Activated T-helper 2 cell treated with anti-CD3 and anti-CD28 coated beads, Interferon-gamma antibody, Interleukin-2, Interleukin-4, amounts not matched to agents 10 μg/mL and 5 μg/mL and 100 μg/mL, durations not matched to agents 14 hours and 24 hours and 36 hours (primary cell): ENCODE data around the gene PTPN7. TPM values are rescaled to one million over a fixed set of nuclear protein-coding genes. Genes with fewer than 3 reads are reported as not detected.
A peak's percentile ranks its signal among the peaks of the same experiment; 100 is the strongest.

ENCODE experiments used
- DNase-seq: peaks from one replicate; pipeline ENCODE4 v3.0.0; 2021; ENCODE audit warnings: low spot score
- H3K27ac Mint-ChIP-seq: one replicate; pipeline ENCODE4 v1.8.0; 2021; ENCODE audit warnings: mixed read lengths
- H3K27me3 Mint-ChIP-seq: one replicate; pipeline ENCODE4 v1.8.0; 2021; ENCODE audit warnings: low read depth, mixed read lengths
- H3K36me3 Mint-ChIP-seq: one replicate; pipeline ENCODE4 v1.8.0; 2021; ENCODE audit warnings: low read depth, mixed read lengths
- H3K4me1 Mint-ChIP-seq: one replicate; pipeline ENCODE4 v1.8.0; 2021; ENCODE audit warnings: low read depth, mixed read lengths
- H3K4me3 Mint-ChIP-seq: one replicate; pipeline ENCODE4 v1.8.0; 2021; ENCODE audit warnings: low read depth, mild to moderate bottlenecking, moderate library complexity, mixed read lengths
- H3K9me3 Mint-ChIP-seq: one replicate; pipeline ENCODE4 v1.8.0; 2021; ENCODE audit warnings: mixed read lengths
- intact Hi-C: fragments of 100-400 bp; cut with micrococcal nuclease; formaldehyde crosslinking; loops from one replicate; pipeline ENCODE4 v1.15.1; 2023
- total RNA-seq: library from RNA; stranded (reverse); gene quantifications from 2 replicates; pipeline ENCODE4 v1.2.3, GENCODE V29; 2022

Gene PTPN7
- total RNA-seq, 1 donor from 2014 or later: 388 TPM

GRCh38 chr1:202159534-202160371 lies 649 bp downstream of the PTPN7 start:
- Mint-ChIP-seq H3K9me3 (no peaks in the 10 kb centered on the region), H3K4me3 (peak overlapping the region; percentile 100), H3K4me1 (peaks cover 62% of the 10 kb centered on the region), H3K36me3 (peaks cover 66% of the 10 kb centered on the region), H3K27ac (peak overlapping the region; percentile 99), H3K27me3 (no peaks in the 10 kb centered on the region)
- intact Hi-C loops: loop anchor here (2.0 to 5.0 kb wide), 2 partner anchors 15 to 1142 kb away; partner anchors contain the start of gene ARL8A
- peak; percentile 55 for DNase-seq

DNA sequence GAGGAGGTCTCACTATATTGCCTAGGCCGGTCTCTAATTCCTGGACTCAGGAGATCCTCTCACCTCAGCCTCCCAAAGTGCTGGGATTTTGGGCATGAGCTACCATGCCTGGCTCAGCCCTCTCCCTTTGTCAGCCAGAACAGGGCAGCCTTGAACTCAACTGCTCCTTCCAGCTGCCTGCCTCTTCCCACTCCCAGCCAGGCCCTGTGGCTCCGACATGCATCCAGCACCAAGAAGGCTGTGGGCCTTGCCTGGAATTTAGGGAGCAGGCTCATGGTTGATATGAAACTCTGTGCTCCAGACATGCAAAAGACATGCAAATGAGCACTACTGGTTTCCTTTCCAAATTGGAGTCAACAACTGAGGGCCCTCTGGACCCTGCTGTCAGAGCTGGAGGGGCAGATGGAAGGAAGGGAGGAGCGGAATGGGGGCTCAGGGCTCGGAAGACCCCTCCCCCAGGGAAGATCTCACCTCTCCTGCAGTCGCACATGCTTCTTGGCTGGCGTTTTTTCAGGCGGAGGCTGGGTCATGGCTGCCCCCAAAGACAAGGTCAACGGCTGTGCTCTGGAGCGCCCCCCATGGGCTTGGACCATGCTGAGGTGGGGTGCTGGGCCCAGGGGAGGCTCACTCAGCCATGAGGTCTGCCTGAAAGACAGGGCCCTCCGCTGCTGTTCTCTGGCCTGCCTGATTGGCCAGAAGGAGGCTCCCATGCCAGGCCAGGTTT lies 1.4 kb downstream of the PTPN7 start:
- Mint-ChIP-seq H3K4me3 (peak overlapping the region; percentile 100), H3K4me1 (peaks cover 57% of the 10 kb centered on the region), H3K9me3 (no peaks in the 10 kb centered on the region), H3K27ac (peak overlapping the region; percentile 99), H3K36me3 (peaks cover 68% of the 10 kb centered on the region), H3K27me3 (no peaks in the 10 kb centered on the region)
- intact Hi-C loops: loop anchor here (2.0 kb wide), 1 partner anchor 14 kb away; the partner anchor contains the start of gene ARL8A
- no peak for DNase-seq

DNA sequence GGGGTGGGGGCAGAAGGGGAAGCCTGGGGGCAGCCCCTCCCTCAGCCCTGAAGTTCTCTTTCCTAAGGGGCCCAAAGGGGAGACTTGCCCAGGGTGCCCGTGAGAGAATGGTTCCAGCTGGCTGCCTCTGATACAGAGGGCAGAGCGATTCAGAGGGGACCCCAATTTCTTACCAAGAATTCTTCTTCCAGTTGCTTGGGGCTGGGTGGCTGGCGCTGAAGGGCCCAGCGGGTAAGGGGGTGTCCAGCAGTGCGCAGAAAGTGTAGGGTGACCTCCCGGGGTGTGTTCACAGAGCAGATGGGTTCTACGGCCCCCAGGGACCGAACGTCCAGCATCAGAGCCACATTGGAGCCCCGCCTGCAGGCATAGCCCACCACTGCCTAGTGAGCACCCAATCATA lies 2.5 kb downstream of the PTPN7 start:
- H3K27ac Mint-ChIP-seq: peak overlapping the region; percentile 47
- H3K4me1 Mint-ChIP-seq: peaks cover 55% of the 10 kb centered on the region
- no peaks in the 10 kb centered on the region for H3K27me3 Mint-ChIP-seq
- intact Hi-C loops: loop anchor here (2.0 kb wide), 1 partner anchor 13 kb away; the partner anchor contains the start of gene ARL8A
- H3K4me3 Mint-ChIP-seq: peak overlapping the region; percentile 100
- peaks cover 78% of the 10 kb centered on the region for H3K36me3 Mint-ChIP-seq
- DNase-seq: no peak
- no peaks in the 10 kb centered on the region for H3K9me3 Mint-ChIP-seq

GRCh38 chr1:202156590-202156989 lies 3.8 kb downstream of the PTPN7 start:
- DNase-seq: no peak
- intact Hi-C loops: no loop called here
- H3K27me3 Mint-ChIP-seq: no peaks in the 10 kb centered on the region
- H3K4me3 Mint-ChIP-seq: peak overlapping the region; percentile 100
- H3K9me3 Mint-ChIP-seq: no peaks in the 10 kb centered on the region
- peaks cover 89% of the 10 kb centered on the region for H3K36me3 Mint-ChIP-seq
- H3K4me1 Mint-ChIP-seq: peaks cover 44% of the 10 kb centered on the region
- peak overlapping the region; percentile 35 for H3K27ac Mint-ChIP-seq

DNA sequence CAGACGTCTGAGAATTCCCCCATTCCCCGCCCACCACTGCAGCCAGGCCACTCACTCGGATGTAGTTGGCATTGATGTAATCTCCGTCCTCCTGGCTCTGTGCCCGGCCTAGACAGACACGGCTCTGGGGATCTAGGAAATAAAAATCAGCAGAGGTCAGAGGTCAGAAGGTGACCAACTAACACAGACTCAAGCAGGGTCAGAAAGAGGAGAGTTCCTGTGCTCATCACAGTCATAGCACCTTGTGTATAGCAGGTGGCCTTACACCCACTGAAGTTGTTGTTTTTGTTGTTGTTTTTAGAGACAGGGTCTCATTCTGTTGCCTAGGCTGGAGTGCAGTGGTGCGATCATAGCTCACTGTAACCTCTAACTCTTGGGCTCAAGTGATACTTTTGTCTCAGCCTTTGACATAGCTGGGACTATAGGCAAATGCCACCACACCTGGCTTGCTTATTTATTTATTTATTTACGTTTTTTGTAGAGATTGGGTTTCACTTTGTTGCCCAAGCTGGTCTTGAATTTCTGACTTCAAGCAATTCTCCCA lies 4.9 kb downstream of the PTPN7 start:
- Mint-ChIP-seq H3K9me3 (no peaks in the 10 kb centered on the region), H3K4me3 (no peak overlapping the region), H3K27me3 (no peaks in the 10 kb centered on the region), H3K4me1 (peaks cover 46% of the 10 kb centered on the region), H3K36me3 (peaks cover 97% of the 10 kb centered on the region), H3K27ac (peak overlapping the region; percentile 35)
- DNase-seq: no peak
- intact Hi-C loops: no loop called here

- peaks cover 46% of the 10 kb centered on the region for H3K4me1 Mint-ChIP-seq
- peak overlapping the region; percentile 0 for H3K4me3 Mint-ChIP-seq
- no peaks in the 10 kb centered on the region for H3K27me3 Mint-ChIP-seq
- no peak for DNase-seq
- intact Hi-C loops: no loop called here
- peak overlapping the region; percentile 71 for H3K27ac Mint-ChIP-seq
- no peaks in the 10 kb centered on the region for H3K9me3 Mint-ChIP-seq
- H3K36me3 Mint-ChIP-seq: peaks cover 97% of the 10 kb centered on the region
Observed at GRCh38 chr1:202154766-202155477, 5.5 kb downstream of the PTPN7 start.

DNA sequence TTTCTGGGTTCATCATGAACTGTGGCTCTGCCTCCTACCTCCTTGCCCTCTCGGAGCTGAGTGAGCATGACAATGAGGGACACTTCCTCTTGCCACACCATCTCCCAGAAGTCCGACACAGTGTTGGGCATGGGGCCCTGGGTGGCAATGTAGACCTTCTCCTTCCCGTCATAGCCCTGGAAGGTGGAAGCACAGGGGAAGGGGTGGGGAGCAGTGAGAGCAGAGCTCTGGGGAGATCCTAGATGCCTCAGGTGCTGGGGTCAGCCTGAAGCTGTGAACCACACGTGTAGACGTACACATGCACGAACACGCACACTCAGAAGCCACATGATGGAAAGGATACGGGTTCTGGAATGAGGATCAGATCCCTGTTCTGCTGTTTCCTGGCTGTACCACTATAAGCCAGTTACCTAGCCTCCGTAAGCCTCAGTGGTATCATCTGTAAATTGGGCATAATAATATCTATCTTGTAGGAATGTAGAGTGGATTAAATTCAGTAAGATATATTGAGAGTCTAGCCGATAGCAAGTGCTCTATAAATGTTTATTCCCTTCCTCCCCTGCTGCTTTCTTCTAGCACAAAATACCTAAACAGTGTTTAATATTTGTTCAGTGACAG lies 6.1 kb downstream of the PTPN7 start:
- intact Hi-C loops: no loop called here
- Mint-ChIP-seq H3K4me1 (peaks cover 44% of the 10 kb centered on the region), H3K36me3 (peaks cover 96% of the 10 kb centered on the region), H3K4me3 (no peak overlapping the region), H3K27me3 (no peaks in the 10 kb centered on the region), H3K9me3 (no peaks in the 10 kb centered on the region), H3K27ac (peak overlapping the region; percentile 71)
- DNase-seq: no peak

DNA sequence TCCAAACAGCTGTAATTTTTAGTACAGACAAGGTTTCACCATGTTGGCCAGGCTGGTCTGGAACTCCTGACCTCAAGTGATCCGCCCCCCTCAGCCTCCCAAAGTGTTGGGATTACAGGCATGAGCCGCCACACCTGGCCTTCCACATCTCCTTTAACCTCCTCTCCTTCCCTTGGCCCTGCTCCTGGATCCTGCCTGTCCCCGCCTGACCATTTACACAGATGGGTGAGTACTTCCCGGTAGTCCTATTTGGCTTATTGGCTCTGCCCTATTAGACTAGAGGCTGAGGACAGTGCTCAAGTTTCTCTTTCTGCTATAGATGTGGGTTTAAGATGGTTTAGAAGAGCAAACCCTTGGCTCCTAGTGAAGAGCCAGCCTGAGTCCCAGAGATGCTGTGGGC lies 7.1 kb downstream of the PTPN7 start:
- H3K9me3 Mint-ChIP-seq: no peaks in the 10 kb centered on the region
- peaks cover 41% of the 10 kb centered on the region for H3K4me1 Mint-ChIP-seq
- no peak overlapping the region for H3K27ac Mint-ChIP-seq
- intact Hi-C loops: no loop called here
- DNase-seq: no peak
- peaks cover 94% of the 10 kb centered on the region for H3K36me3 Mint-ChIP-seq
- H3K27me3 Mint-ChIP-seq: no peaks in the 10 kb centered on the region
- no peak overlapping the region for H3K4me3 Mint-ChIP-seq

- no peak overlapping the region for H3K27ac Mint-ChIP-seq
- intact Hi-C loops: no loop called here
- no peak for DNase-seq
- H3K27me3 Mint-ChIP-seq: no peaks in the 10 kb centered on the region
- peaks cover 38% of the 10 kb centered on the region for H3K4me1 Mint-ChIP-seq
- no peak overlapping the region for H3K4me3 Mint-ChIP-seq
- H3K36me3 Mint-ChIP-seq: peaks cover 92% of the 10 kb centered on the region
- no peaks in the 10 kb centered on the region for H3K9me3 Mint-ChIP-seq
Observed at GRCh38 chr1:202152399-202152798, 8.0 kb downstream of the PTPN7 start.

GRCh38 chr1:202151045-202151444 lies 9.4 kb downstream of the PTPN7 start:
- intact Hi-C loops: no loop called here
- H3K36me3 Mint-ChIP-seq: peaks cover 78% of the 10 kb centered on the region
- no peak overlapping the region for H3K4me3 Mint-ChIP-seq
- H3K27ac Mint-ChIP-seq: peak overlapping the region; percentile 33
- H3K27me3 Mint-ChIP-seq: no peaks in the 10 kb centered on the region
- no peaks in the 10 kb centered on the region for H3K9me3 Mint-ChIP-seq
- H3K4me1 Mint-ChIP-seq: peaks cover 37% of the 10 kb centered on the region
- no peak for DNase-seq

GRCh38 chr1:202150602-202151001 lies 9.8 kb downstream of the PTPN7 start:
- H3K36me3 Mint-ChIP-seq: peaks cover 74% of the 10 kb centered on the region
- no peaks in the 10 kb centered on the region for H3K27me3 Mint-ChIP-seq
- no peak overlapping the region for H3K4me3 Mint-ChIP-seq
- H3K27ac Mint-ChIP-seq: peak overlapping the region; percentile 33
- no peaks in the 10 kb centered on the region for H3K9me3 Mint-ChIP-seq
- intact Hi-C loops: no loop called here
- DNase-seq: no peak
- H3K4me1 Mint-ChIP-seq: peaks cover 35% of the 10 kb centered on the region

GRCh38 chr1:202150187-202150586 lies 10.2 kb downstream of the PTPN7 start:
- no peaks in the 10 kb centered on the region for H3K9me3 Mint-ChIP-seq
- H3K4me1 Mint-ChIP-seq: peaks cover 36% of the 10 kb centered on the region
- H3K4me3 Mint-ChIP-seq: no peak overlapping the region
- intact Hi-C loops: no loop called here
- no peak for DNase-seq
- H3K27me3 Mint-ChIP-seq: no peaks in the 10 kb centered on the region
- H3K36me3 Mint-ChIP-seq: peaks cover 70% of the 10 kb centered on the region
- H3K27ac Mint-ChIP-seq: no peak overlapping the region
